Mesendoderm (in vitro differentiated cells): ENCODE results near the gene DNAJA3.
A peak's percentile ranks its signal among the peaks of the same experiment; 100 is the strongest.

Experiments used
- DNase-seq: peaks from one replicate; pipeline ENCODE4 v3.0.0; 2013
- H2AK5ac ChIP-seq: 2 replicates; pipeline ENCODE4 v1.6.1; 2013; ENCODE audit warnings: low read length, inconsistent platforms
- H2BK120ac ChIP-seq: 2 replicates; pipeline ENCODE4 v1.6.1; 2013; ENCODE audit warnings: low read depth, mild to moderate bottlenecking, low read length, moderate library complexity, mixed read lengths
- H2BK15ac ChIP-seq: replicated peaks from 2 replicates; pipeline ENCODE4 v1.6.1; 2013; ENCODE audit warnings: low read depth, mild to moderate bottlenecking, moderate library complexity
- H2BK5ac ChIP-seq: 2 replicates; pipeline ENCODE4 v1.6.1; 2013; ENCODE audit warnings: low read length, inconsistent platforms
- H3K18ac ChIP-seq: 2 replicates; pipeline ENCODE4 v1.6.1; 2013; ENCODE audit warnings: mild to moderate bottlenecking, low read length, mixed read lengths
- H3K23ac ChIP-seq: one replicate; pipeline ENCODE4 v1.6.1; 2013; ENCODE audit warnings: low read length
- H3K27ac ChIP-seq: 2 replicates; pipeline ENCODE4 v1.5.1; 2013; ENCODE audit warnings: low read depth, mild to moderate bottlenecking, inconsistent platforms, low read length, moderate library complexity
- H3K27me3 ChIP-seq: 2 replicates; pipeline ENCODE4 v1.6.1; 2013; ENCODE audit warnings: low read length, control low read depth, mild to moderate bottlenecking, inconsistent platforms; ENCODE audit not compliant: insufficient read depth, poor library complexity
- H3K36me3 ChIP-seq: 2 replicates; pipeline ENCODE4 v1.6.1; 2013; ENCODE audit warnings: low read length, inconsistent platforms; ENCODE audit not compliant: control insufficient read depth, insufficient read depth
- H3K4ac ChIP-seq: one replicate; pipeline ENCODE4 v1.6.1; 2013; ENCODE audit warnings: low read depth, mild to moderate bottlenecking, low read length, moderate library complexity
- H3K4me1 ChIP-seq: 2 replicates; pipeline ENCODE4 v1.6.1; 2013; ENCODE audit warnings: low read depth, low read length, inconsistent platforms; ENCODE audit not compliant: control insufficient read depth
- H3K4me2 ChIP-seq: 2 replicates; pipeline ENCODE4 v1.6.1; 2013; ENCODE audit warnings: low read length
- H3K4me3 ChIP-seq: 2 replicates; pipeline ENCODE4 v1.5.1; 2013; ENCODE audit warnings: mild to moderate bottlenecking, low read length
- H3K56ac ChIP-seq: one replicate; pipeline ENCODE4 v1.6.1; 2013; ENCODE audit warnings: low read length
- H3K79me1 ChIP-seq: 2 replicates; pipeline ENCODE4 v1.6.1; 2013; ENCODE audit warnings: low read length, inconsistent platforms
- H3K79me2 ChIP-seq: 2 replicates; pipeline ENCODE4 v1.6.1; 2013; ENCODE audit warnings: mild to moderate bottlenecking, low read length; ENCODE audit not compliant: control insufficient read depth, insufficient read depth
- H3K9ac ChIP-seq: 2 replicates; pipeline ENCODE4 v1.6.1; 2013; ENCODE audit warnings: low read length, inconsistent platforms
- H4K5ac ChIP-seq: one replicate; pipeline ENCODE4 v1.6.1; 2013; ENCODE audit warnings: low read length
- H4K8ac ChIP-seq: one replicate; pipeline ENCODE4 v1.6.1; 2013; ENCODE audit warnings: low read depth, mild to moderate bottlenecking, control low read depth, low read length, moderate library complexity
- WGBS: extraction: QIAGEN DNeasy Blood & Tissue Kit; methylation state at CpG from one replicate; pipeline ENCODE4 v1.1.7; 2013; ENCODE audit warnings: low lambda C conversion rate, missing lambda C conversion rate; ENCODE audit not compliant: insufficient coverage; ENCODE audit errors: extremely low coverage; 5-methylcytosine and 5-hydroxymethylcytosine counted together

The DNAJA3 gene

DNA sequence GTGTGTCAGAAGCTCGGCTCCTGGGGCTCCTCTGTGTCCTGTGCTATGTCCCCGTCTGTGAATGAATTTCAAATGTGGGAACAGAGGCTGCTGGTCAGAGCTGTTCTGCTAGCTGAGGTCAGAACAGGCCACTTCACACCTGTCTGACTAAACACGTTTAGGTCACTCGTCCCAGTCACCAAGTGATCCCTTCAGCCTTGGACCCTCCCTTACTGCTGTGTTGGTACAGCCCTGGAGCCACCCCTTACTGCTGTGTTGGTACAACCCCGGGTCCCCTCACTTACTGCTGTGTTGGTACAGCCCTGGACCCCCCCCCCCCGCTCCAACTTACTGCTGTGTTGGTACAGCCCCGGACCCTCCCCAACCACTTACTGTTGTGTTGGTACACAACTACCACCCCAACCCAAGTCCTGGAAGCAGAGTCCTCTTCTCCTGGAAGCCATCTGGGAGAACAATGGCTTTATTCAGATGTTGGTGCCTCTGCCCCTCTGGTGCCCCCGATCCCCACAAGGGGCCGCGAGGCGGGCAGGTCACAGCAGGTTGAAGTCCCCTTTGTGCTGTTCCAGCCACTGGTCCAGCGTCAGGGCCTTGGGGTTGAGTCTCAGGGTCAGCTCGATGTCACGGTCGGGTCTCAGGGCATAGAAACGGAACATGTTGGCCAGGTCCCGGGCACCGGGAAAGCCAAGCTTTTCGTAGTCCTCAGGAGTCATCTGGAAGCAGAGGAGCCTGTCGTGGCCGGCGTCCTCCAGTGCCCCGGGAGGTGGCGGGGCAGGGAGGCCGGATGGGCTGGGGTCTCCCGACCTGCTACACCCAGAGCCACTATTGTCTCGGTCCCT lies 35.8 kb downstream of the DNAJA3 start:
- H3K79me2 ChIP-seq: no peaks in the 10 kb centered on the region
- no peak overlapping the region for H3K4ac ChIP-seq
- H3K56ac ChIP-seq: no peak overlapping the region
- no peak overlapping the region for H3K27ac ChIP-seq
- no peak overlapping the region for H2BK120ac ChIP-seq
- no peak overlapping the region for H2BK5ac ChIP-seq
- no peaks in the 10 kb centered on the region for H3K79me1 ChIP-seq
- DNase-seq: peak; percentile 61
- H3K4me1 ChIP-seq: no peaks in the 10 kb centered on the region
- H2BK15ac ChIP-seq: no peak overlapping the region
- no peak overlapping the region for H3K9ac ChIP-seq
- no peak overlapping the region for H3K18ac ChIP-seq
- no peak overlapping the region for H4K8ac ChIP-seq
- no peak overlapping the region for H3K4me3 ChIP-seq
- H4K5ac ChIP-seq: no peak overlapping the region
- H3K36me3 ChIP-seq: peaks cover 5% of the 10 kb centered on the region
- no peak overlapping the region for H3K23ac ChIP-seq
- no CpG with 5 or more reads among the region's 27 CpGs for WGBS
- H2AK5ac ChIP-seq: no peak overlapping the region
- no peaks in the 10 kb centered on the region for H3K27me3 ChIP-seq
- H3K4me2 ChIP-seq: no peak overlapping the region

DNA sequence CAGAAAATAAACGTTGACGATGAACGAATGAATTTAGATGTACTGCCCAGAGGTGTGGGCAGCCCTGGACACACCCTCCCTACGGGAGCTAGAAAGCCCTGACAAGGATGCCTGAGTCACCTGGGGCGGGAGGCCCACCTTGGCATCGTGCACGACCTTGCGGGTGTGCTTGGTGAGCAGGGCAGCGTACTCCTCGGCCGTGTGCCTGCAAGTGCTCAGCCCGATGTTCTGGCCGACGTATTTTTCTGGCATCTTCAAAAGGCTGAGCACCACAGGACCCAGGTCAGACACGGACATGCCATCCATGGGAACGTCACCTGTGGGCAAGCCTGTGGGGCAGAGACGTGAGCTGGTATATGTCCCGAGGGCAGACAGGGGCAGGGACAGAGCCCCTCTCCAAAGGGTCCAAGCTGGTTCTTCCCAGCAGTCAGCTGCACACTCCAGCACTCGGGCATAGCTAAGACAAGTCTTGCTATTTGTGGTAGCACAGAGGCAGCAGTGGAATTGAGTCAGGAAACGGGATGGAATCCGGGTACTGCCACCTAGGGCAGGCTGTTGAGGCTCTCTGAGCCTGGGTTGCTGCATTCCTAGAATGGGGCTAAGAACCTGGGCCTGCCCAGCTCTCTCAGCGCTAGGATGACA lies 38.0 kb downstream of the DNAJA3 start:
- Histone ChIP-seq H3K23ac (no peak overlapping the region), H3K56ac (no peak overlapping the region), H2BK5ac (no peak overlapping the region), H2BK120ac (no peak overlapping the region), H3K18ac (no peak overlapping the region), H3K27ac (no peak overlapping the region), H4K5ac (no peak overlapping the region), H3K4me3 (no peak overlapping the region), H3K36me3 (peaks cover 6% of the 10 kb centered on the region), H2BK15ac (no peak overlapping the region), H3K4ac (no peak overlapping the region), H3K79me2 (no peaks in the 10 kb centered on the region), H3K4me2 (no peak overlapping the region), H3K79me1 (no peaks in the 10 kb centered on the region), H3K27me3 (no peaks in the 10 kb centered on the region), H2AK5ac (no peak overlapping the region), H3K4me1 (no peaks in the 10 kb centered on the region), H4K8ac (no peak overlapping the region), H3K9ac (no peak overlapping the region)
- no CpG with 5 or more reads among the region's 22 CpGs for WGBS
- no peak for DNase-seq

GRCh38 chr16:4465977-4466779 lies 40.5 kb downstream of the DNAJA3 start:
- Histone ChIP-seq H3K79me2 (no peaks in the 10 kb centered on the region), H2AK5ac (no peak overlapping the region), H3K36me3 (peaks cover 6% of the 10 kb centered on the region), H3K27ac (no peak overlapping the region), H3K4me2 (no peak overlapping the region), H2BK15ac (no peak overlapping the region), H2BK5ac (no peak overlapping the region), H3K18ac (no peak overlapping the region), H3K4me1 (no peaks in the 10 kb centered on the region), H4K5ac (no peak overlapping the region), H3K27me3 (no peaks in the 10 kb centered on the region), H3K9ac (no peak overlapping the region), H3K4ac (no peak overlapping the region), H2BK120ac (no peak overlapping the region), H3K56ac (no peak overlapping the region), H3K79me1 (no peaks in the 10 kb centered on the region), H4K8ac (no peak overlapping the region), H3K23ac (no peak overlapping the region), H3K4me3 (no peak overlapping the region)
- DNase-seq: no peak
- no CpG with 5 or more reads among the region's 32 CpGs for WGBS

GRCh38 chr16:4467916-4468315 lies 42.2 kb downstream of the DNAJA3 start:
- Histone ChIP-seq H3K9ac (no peak overlapping the region), H3K4me2 (no peak overlapping the region), H3K18ac (no peak overlapping the region), H3K27ac (no peak overlapping the region), H4K8ac (no peak overlapping the region), H3K4me3 (no peak overlapping the region), H3K56ac (no peak overlapping the region), H3K4ac (no peak overlapping the region), H3K4me1 (no peaks in the 10 kb centered on the region), H2BK5ac (no peak overlapping the region), H3K79me2 (no peaks in the 10 kb centered on the region), H2BK15ac (no peak overlapping the region), H2AK5ac (no peak overlapping the region), H3K79me1 (peaks cover 1% of the 10 kb centered on the region), H3K27me3 (no peaks in the 10 kb centered on the region), H3K36me3 (peaks cover 6% of the 10 kb centered on the region), H4K5ac (no peak overlapping the region), H3K23ac (no peak overlapping the region), H2BK120ac (no peak overlapping the region)
- no CpG with 5 or more reads among the region's 16 CpGs for WGBS
- no peak for DNase-seq

DNA sequence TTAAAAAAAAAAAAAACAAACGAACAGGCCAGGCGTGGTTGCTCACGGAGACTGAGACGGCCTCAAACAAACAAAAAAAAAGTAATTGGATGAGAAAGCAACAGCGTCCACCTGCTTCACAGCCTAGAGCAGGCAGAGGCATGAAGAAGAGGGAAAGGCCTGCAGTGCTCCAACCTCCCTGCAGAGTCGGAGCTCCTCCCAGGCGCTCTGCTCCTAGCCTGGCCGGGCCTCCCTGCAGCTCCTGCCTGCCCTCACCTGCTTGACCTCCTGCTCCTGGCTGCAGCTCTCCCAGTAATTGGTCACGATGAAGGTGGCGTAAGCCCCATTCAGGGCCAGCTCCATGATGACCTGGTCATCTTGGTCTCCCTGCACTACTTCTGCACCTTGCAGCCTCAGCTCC lies 43.3 kb downstream of the DNAJA3 start:
- no peak overlapping the region for H2AK5ac ChIP-seq
- H3K9ac ChIP-seq: no peak overlapping the region
- no peak overlapping the region for H3K18ac ChIP-seq
- no peak overlapping the region for H3K27ac ChIP-seq
- no CpG with 5 or more reads among the region's 10 CpGs for WGBS
- H2BK15ac ChIP-seq: no peak overlapping the region
- no peaks in the 10 kb centered on the region for H3K27me3 ChIP-seq
- no peak overlapping the region for H3K23ac ChIP-seq
- H3K4me1 ChIP-seq: no peaks in the 10 kb centered on the region
- no peak overlapping the region for H3K56ac ChIP-seq
- H3K36me3 ChIP-seq: peaks cover 5% of the 10 kb centered on the region
- H4K5ac ChIP-seq: no peak overlapping the region
- no peak overlapping the region for H3K4ac ChIP-seq
- H2BK5ac ChIP-seq: no peak overlapping the region
- peaks cover 1% of the 10 kb centered on the region for H3K79me1 ChIP-seq
- no peak overlapping the region for H4K8ac ChIP-seq
- peaks cover 3% of the 10 kb centered on the region for H3K79me2 ChIP-seq
- no peak overlapping the region for H3K4me3 ChIP-seq
- no peak for DNase-seq
- H3K4me2 ChIP-seq: no peak overlapping the region
- H2BK120ac ChIP-seq: no peak overlapping the region
